Caco-2 (cell line): ENCODE results near the gene RARRES1. TPM values are rescaled to one million over a fixed set of nuclear protein-coding genes. Genes with fewer than 3 reads are reported as not detected.

ENCODE experiments used
- BruUV-seq: library from RNA; stranded (reverse); fragments of 400-500 nt; replicated peaks from 2 replicates; lab custom pipeline; 2021; lab: Mats Ljungman, UMichigan
- CTCF ChIA-PET: fragments of 300-600 bp; sonication (Branson Sonifier 250); formaldehyde crosslinking; loops from one replicate; lab custom pipeline; 2022; ENCODE audit warnings: antibody characterized with exemption; lab: Charles Lee
- POLR2A ChIA-PET: fragments of 300-600 bp; sonication (Branson Sonifier 250); formaldehyde crosslinking; loops from one replicate; lab custom pipeline; 2022; ENCODE audit warnings: antibody characterized with exemption; lab: Charles Lee
- DNase-seq, 2 experiments: peaks; one replicate each; pipeline versions ENCODE4 v3.0.0 to v3.0.0-alpha.2; 2020 to 2022
- H3K27me3 ChIP-seq: replicated peaks from 2 replicates; pipeline ENCODE4 v1.6.0; 2011; ENCODE audit warnings: low read length; ENCODE audit not compliant: control insufficient read depth, insufficient read depth
- H3K36me3 ChIP-seq: 2 replicates; pipeline ENCODE4 v1.5.1; 2011; ENCODE audit warnings: low read length; ENCODE audit not compliant: control insufficient read depth, insufficient read depth
- H3K4me1 ChIP-seq: fragments of 250-450 bp; sonication (Bioruptor Pico); 2 replicates; pipeline ENCODE4 v1.5.1; 2020; ENCODE audit warnings: mild to moderate bottlenecking
- H3K4me3 ChIP-seq: 2 replicates; pipeline ENCODE4 v1.5.1; 2011; ENCODE audit warnings: low read depth, mild to moderate bottlenecking, control low read depth, low read length
- H3K9me3 ChIP-seq: fragments of 250-450 bp; sonication (Bioruptor Pico); 2 replicates; pipeline ENCODE4 v1.5.1; 2020; ENCODE audit warnings: mild to moderate bottlenecking, moderate library complexity
- H3K27ac Mint-ChIP-seq: one replicate; pipeline ENCODE4 v1.8.0; 2022; ENCODE audit warnings: mixed read lengths; ENCODE audit not compliant: unreplicated experiment
- H3K27me3 Mint-ChIP-seq: one replicate; pipeline ENCODE4 v1.8.0; 2022; ENCODE audit warnings: mixed read lengths; ENCODE audit not compliant: insufficient read depth, unreplicated experiment
- H3K36me3 Mint-ChIP-seq: one replicate; pipeline ENCODE4 v1.8.0; 2022; ENCODE audit warnings: mild to moderate bottlenecking, mixed read lengths; ENCODE audit not compliant: insufficient read depth, unreplicated experiment
- H3K4me1 Mint-ChIP-seq: one replicate; pipeline ENCODE4 v1.8.0; 2022; ENCODE audit warnings: low read depth, mixed read lengths; ENCODE audit not compliant: unreplicated experiment
- H3K4me3 Mint-ChIP-seq: one replicate; pipeline ENCODE4 v1.8.0; 2022; ENCODE audit warnings: mild to moderate bottlenecking, moderate library complexity, mixed read lengths; ENCODE audit not compliant: unreplicated experiment
- H3K9me3 Mint-ChIP-seq: one replicate; pipeline ENCODE4 v1.8.0; 2022; ENCODE audit warnings: mixed read lengths; ENCODE audit not compliant: unreplicated experiment
- intact Hi-C: fragments of 100-400 bp; cut with micrococcal nuclease; formaldehyde crosslinking; loops from one replicate; pipeline ENCODE4 v1.10.0; 2022; ENCODE audit not compliant: unreplicated experiment
- total RNA-seq: library from RNA; stranded (reverse); gene quantifications from 2 replicates; pipeline ENCODE4 v1.2.3, GENCODE V29; 2022
- TF ChIP-seq, protein P1 (sequence below), 2 experiments: fragments of 200-600 bp in 1 of 2; IDR thresholded peaks; 1 replicate in 1 of 2; 2 replicates in 1 of 2; pipeline versions ENCODE4 v1.5.1 to v1.8.0; 2011 to 2022; ENCODE audit warnings: antibody characterized with exemption in 1 of 2, control low read depth in 1 of 2, inconsistent platforms in 1 of 2, low read depth in 1 of 2, low read length in 1 of 2, mild to moderate bottlenecking in 1 of 2, moderate library complexity in 1 of 2; ENCODE audit not compliant: insufficient read depth in 1 of 2, severe bottlenecking in 1 of 2, unreplicated experiment in 1 of 2

Gene RARRES1
- total RNA-seq, 1 experiment from 2014 or later, result 9.0 TPM

DNA sequence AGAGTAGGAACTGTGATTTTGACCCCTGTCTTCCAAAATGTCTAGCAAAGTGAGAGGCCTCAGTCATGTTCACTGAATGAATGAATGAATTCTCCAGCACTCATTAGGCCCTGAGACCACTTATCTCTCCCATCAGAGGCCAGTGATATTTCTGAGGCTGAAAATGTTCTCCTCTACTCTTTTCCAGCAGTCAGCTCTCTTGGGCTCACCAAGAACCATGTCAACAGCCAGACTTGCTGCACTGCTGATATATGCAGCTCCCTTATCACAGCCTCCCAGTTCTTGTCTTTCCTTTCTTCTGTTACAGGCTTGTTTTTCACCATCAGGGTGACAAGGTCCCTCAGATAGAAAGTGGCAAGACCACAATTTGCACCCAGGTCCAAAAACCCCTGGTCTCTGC lies 40.9 kb upstream of the RARRES1 start:
- POLR2A ChIA-PET, result no interaction called here
- Mint-ChIP-seq H3K36me3 (no peaks in the 10 kb centered on the region), H3K27ac (no peak overlapping the region), H3K4me3 (no peak overlapping the region), H3K27me3 (no peaks in the 10 kb centered on the region), H3K4me1 (peaks cover 49% of the 10 kb centered on the region), H3K9me3 (peaks cover 9% of the 10 kb centered on the region)
- DNase-seq, result no peak
- TF ChIP-seq, protein P1, sequence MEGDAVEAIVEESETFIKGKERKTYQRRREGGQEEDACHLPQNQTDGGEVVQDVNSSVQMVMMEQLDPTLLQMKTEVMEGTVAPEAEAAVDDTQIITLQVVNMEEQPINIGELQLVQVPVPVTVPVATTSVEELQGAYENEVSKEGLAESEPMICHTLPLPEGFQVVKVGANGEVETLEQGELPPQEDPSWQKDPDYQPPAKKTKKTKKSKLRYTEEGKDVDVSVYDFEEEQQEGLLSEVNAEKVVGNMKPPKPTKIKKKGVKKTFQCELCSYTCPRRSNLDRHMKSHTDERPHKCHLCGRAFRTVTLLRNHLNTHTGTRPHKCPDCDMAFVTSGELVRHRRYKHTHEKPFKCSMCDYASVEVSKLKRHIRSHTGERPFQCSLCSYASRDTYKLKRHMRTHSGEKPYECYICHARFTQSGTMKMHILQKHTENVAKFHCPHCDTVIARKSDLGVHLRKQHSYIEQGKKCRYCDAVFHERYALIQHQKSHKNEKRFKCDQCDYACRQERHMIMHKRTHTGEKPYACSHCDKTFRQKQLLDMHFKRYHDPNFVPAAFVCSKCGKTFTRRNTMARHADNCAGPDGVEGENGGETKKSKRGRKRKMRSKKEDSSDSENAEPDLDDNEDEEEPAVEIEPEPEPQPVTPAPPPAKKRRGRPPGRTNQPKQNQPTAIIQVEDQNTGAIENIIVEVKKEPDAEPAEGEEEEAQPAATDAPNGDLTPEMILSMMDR (IDR thresholded peaks at IDR 0.05; ENCODE audit: insufficient read depth in 1 of 2, low read depth in 1 of 2, low read length in 1 of 2, severe bottlenecking in 1 of 2, unreplicated experiment in 1 of 2), result no peak
- Histone ChIP-seq H3K4me1 (peaks cover 48% of the 10 kb centered on the region), H3K9me3 (no peaks in the 10 kb centered on the region), H3K36me3 (no peaks in the 10 kb centered on the region), H3K27me3 (no peaks in the 10 kb centered on the region), H3K4me3 (no peak overlapping the region)
- CTCF ChIA-PET, result no interaction called here
- no TSS peak for BruUV-seq
- intact Hi-C loops, result no loop called here

- peak overlapping the region; percentile 48 for H3K27ac Mint-ChIP-seq
- no peaks in the 10 kb centered on the region for H3K36me3 ChIP-seq
- no peaks in the 10 kb centered on the region for H3K9me3 ChIP-seq
- peaks cover 60% of the 10 kb centered on the region for H3K4me1 ChIP-seq
- no peak overlapping the region for H3K4me3 ChIP-seq
- DNase-seq, result no peak
- H3K36me3 Mint-ChIP-seq, result no peaks in the 10 kb centered on the region
- no TSS peak for BruUV-seq
- TF ChIP-seq, protein P1 (IDR thresholded peaks at IDR 0.05; ENCODE audit: insufficient read depth in 1 of 2, low read depth in 1 of 2, low read length in 1 of 2, severe bottlenecking in 1 of 2, unreplicated experiment in 1 of 2), result no peak
- CTCF ChIA-PET, result no interaction called here
- intact Hi-C loops, result no loop called here
- H3K4me3 Mint-ChIP-seq, result no peak overlapping the region
- H3K4me1 Mint-ChIP-seq, result peaks cover 53% of the 10 kb centered on the region
- H3K27me3 Mint-ChIP-seq, result no peaks in the 10 kb centered on the region
- POLR2A ChIA-PET, result no interaction called here
- no peaks in the 10 kb centered on the region for H3K27me3 ChIP-seq
- peaks cover 10% of the 10 kb centered on the region for H3K9me3 Mint-ChIP-seq
Observed at GRCh38 chr3:158771982-158772381, 39.7 kb upstream of the RARRES1 start.

- H3K4me1 ChIP-seq, result peaks cover 61% of the 10 kb centered on the region
- H3K36me3 Mint-ChIP-seq, result no peaks in the 10 kb centered on the region
- no peak overlapping the region for H3K4me3 Mint-ChIP-seq
Observed at GRCh38 chr3:158771577-158771976, 39.3 kb upstream of the RARRES1 start.

More at GRCh38 chr3:158771577-158771976, 39.3 kb upstream of the RARRES1 start:
- Histone ChIP-seq H3K36me3 (no peaks in the 10 kb centered on the region), H3K27me3 (no peaks in the 10 kb centered on the region), H3K4me3 (no peak overlapping the region), H3K9me3 (no peaks in the 10 kb centered on the region)
- intact Hi-C loops, result no loop called here
- Mint-ChIP-seq H3K27ac (peak overlapping the region; percentile 48), H3K4me1 (peaks cover 57% of the 10 kb centered on the region), H3K27me3 (no peaks in the 10 kb centered on the region), H3K9me3 (peaks cover 14% of the 10 kb centered on the region)
- DNase-seq, result no peak
- CTCF ChIA-PET, result interaction anchor here (0.6 kb wide), 1 partner anchor 244 kb away, joined by 3 read pairs; no protein-coding TSS in a partner anchor
- TF ChIP-seq, protein P1 (IDR thresholded peaks at IDR 0.05; ENCODE audit: insufficient read depth in 1 of 2, low read depth in 1 of 2, low read length in 1 of 2, severe bottlenecking in 1 of 2, unreplicated experiment in 1 of 2), result no peak
- POLR2A ChIA-PET, result no interaction called here
- BruUV-seq, result no TSS peak
